Body of pancreas (tissue), 4 donors: ENCODE measurements around the gene HOXB3. TPM values are rescaled to one million over a fixed set of nuclear protein-coding genes. Genes with fewer than 3 reads are reported as not detected.

Source experiments
- ATAC-seq: fragments of 150-250 bp; one replicate; pipeline ENCODE4 v1.9.1; 2016
- DNase-seq, 4 donors: peaks; one replicate each; pipeline ENCODE4 v3.0.0-alpha.2; 2019
- H3K27ac ChIP-seq, 4 donors: fragments of 200-600 bp; sonication (generic); 1 replicate in 3 of 4; 2 replicates in 1 of 4; pipeline versions ENCODE4 v1.5.1 to v1.6.1; 2016 to 2019; ENCODE audit warnings: mild to moderate bottlenecking in 1 of 4, mixed read lengths in 1 of 4, moderate library complexity in 1 of 4
- H3K27me3 ChIP-seq, 2 donors: fragments of 200-600 bp; sonication (generic); one replicate each; pipeline ENCODE4 v1.6.0; 2016; ENCODE audit warnings: mild to moderate bottlenecking in 1 of 2
- H3K36me3 ChIP-seq, 2 donors: fragments of 200-600 bp; sonication (generic); replicated peaks in 1 of 2; 2 replicates each; pipeline ENCODE4 v1.5.1; 2016; ENCODE audit warnings: low read depth in 2 of 2; ENCODE audit not compliant: insufficient read depth in 1 of 2
- H3K4me1 ChIP-seq: fragments of 200-600 bp; sonication (generic); one replicate; pipeline ENCODE4 v1.6.0; 2016
- H3K4me3 ChIP-seq, 2 donors: fragments of 200-600 bp; sonication (generic); 1 replicate in 1 of 2; 2 replicates in 1 of 2; pipeline ENCODE4 v1.5.1; 2016 to 2019
- H3K9me3 ChIP-seq, 3 donors: fragments of 200-600 bp; sonication (generic); 1 replicate in 2 of 3; 2 replicates in 1 of 3; pipeline ENCODE4 v1.5.1; 2016
- CTCF ChIP-seq, 7 experiments: fragments of 450-650 bp in 4 of 7; fragments of 200-600 bp in 3 of 7; sonication (generic) in 3 of 7; IDR thresholded peaks; one replicate each; pipeline ENCODE4 v1.5.1; 2016 to 2019; ENCODE audit warnings: antibody characterized with exemption in 7 of 7
- POLR2A ChIP-seq, 3 donors: fragments of 450-650 bp; IDR thresholded peaks; one replicate each; pipeline ENCODE4 v1.6.1; 2016; ENCODE audit warnings: antibody characterized with exemption in 3 of 3, mild to moderate bottlenecking in 2 of 3
- WGBS, 2 donors: methylation state at CpG; one replicate each; pipeline ENCODE4 v1.1.5; 2017; 5-methylcytosine and 5-hydroxymethylcytosine counted together
- intact Hi-C: fragments of 100-400 bp; cut with DNase I; formaldehyde crosslinking; loops from one replicate; pipeline ENCODE4 v1.15.1; 2023
- total RNA-seq, 2 donors: library from RNA; depleted of rRNA; stranded (reverse); fragments of >200 nt; gene quantifications; one replicate each; pipeline ENCODE4 v1.1.0, GENCODE V29; 2016

HOXB3 gene
- total RNA-seq, 2 donors from 2014 or later: 2.9 TPM; not detected in 1

- intact Hi-C loops: no loop called here
- H3K4me1 ChIP-seq: peaks cover 5% of the 10 kb centered on the region
- 42 to 46% methylated on average over 14 of the region's 14 CpGs for WGBS, 2 donors
Measured at GRCh38 chr17:48527547-48527932, 62.5 kb downstream of the HOXB3 start.

GRCh38 chr17:48526608-48527546 lies 63.2 kb downstream of the HOXB3 start:
- Histone ChIP-seq H3K36me3 (no peaks in the 10 kb centered on the region), H3K9me3 (no peaks in the 10 kb centered on the region), H3K27me3 (peaks cover 0 to 22% of the 10 kb centered on the region in 2 donors), H3K4me1 (peaks cover 5% of the 10 kb centered on the region), H3K27ac (no peak overlapping the region), H3K4me3 (no peak overlapping the region)
- ATAC-seq: no peak
- no peak for DNase-seq
- TF ChIP-seq CTCF (IDR thresholded peaks at IDR 0.05): no peak
- no peak for TF ChIP-seq POLR2A (IDR thresholded peaks at IDR 0.05)
- intact Hi-C loops: no loop called here
- WGBS, 2 donors: 19 to 26% methylated on average over 22 to 54 of the region's 59 CpGs

More at GRCh38 chr17:48527547-48527932, 62.5 kb downstream of the HOXB3 start:
- no peaks in the 10 kb centered on the region for H3K9me3 ChIP-seq
- ATAC-seq (no peak), DNase-seq (no peak)
- H3K36me3 ChIP-seq: no peaks in the 10 kb centered on the region
- no peak for TF ChIP-seq POLR2A (IDR thresholded peaks at IDR 0.05)
- no peak overlapping the region for H3K4me3 ChIP-seq
- H3K27ac ChIP-seq: no peak overlapping the region
- peaks cover 0 to 17% of the 10 kb centered on the region in 2 donors for H3K27me3 ChIP-seq

GRCh38 chr17:48523010-48523409 lies 67.0 kb downstream of the HOXB3 start:
- Histone ChIP-seq H3K36me3 (no peaks in the 10 kb centered on the region), H3K4me3 (no peak overlapping the region), H3K27me3 (peaks cover 0 to 28% of the 10 kb centered on the region in 2 donors), H3K27ac (no peak overlapping the region), H3K4me1 (peaks cover 5% of the 10 kb centered on the region), H3K9me3 (no peaks in the 10 kb centered on the region)
- 29 to 41% methylated on average over 6 of the region's 6 CpGs for WGBS, 2 donors
- ATAC-seq (no peak), DNase-seq (no peak)
- intact Hi-C loops: no loop called here
- TF ChIP-seq CTCF (IDR thresholded peaks at IDR 0.05) (no peak), POLR2A (IDR thresholded peaks at IDR 0.05) (no peak)

GRCh38 chr17:48522031-48522653 lies 67.9 kb downstream of the HOXB3 start:
- no peaks in the 10 kb centered on the region for H3K9me3 ChIP-seq
- H3K27ac ChIP-seq: no peak overlapping the region
- H3K4me1 ChIP-seq: peaks cover under 1% of the 10 kb centered on the region
- H3K36me3 ChIP-seq: no peaks in the 10 kb centered on the region
- DNase-seq (no peak), ATAC-seq (no peak)
- no peak overlapping the region for H3K4me3 ChIP-seq
- TF ChIP-seq CTCF (IDR thresholded peaks at IDR 0.05): no peak
- TF ChIP-seq POLR2A (IDR thresholded peaks at IDR 0.05): no peak
- 37 to 44% methylated on average over 8 of the region's 8 CpGs for WGBS, 2 donors
- H3K27me3 ChIP-seq: peaks cover 0 to 21% of the 10 kb centered on the region in 2 donors
- intact Hi-C loops: no loop called here

GRCh38 chr17:48520631-48521079 lies 69.4 kb downstream of the HOXB3 start:
- Histone ChIP-seq H3K27ac (no peak overlapping the region), H3K27me3 (peaks cover 0 to 16% of the 10 kb centered on the region in 2 donors), H3K4me3 (no peak overlapping the region), H3K36me3 (no peaks in the 10 kb centered on the region), H3K9me3 (no peaks in the 10 kb centered on the region), H3K4me1 (no peaks in the 10 kb centered on the region)
- DNase-seq (no peak), ATAC-seq (no peak)
- TF ChIP-seq CTCF (IDR thresholded peaks at IDR 0.05): no peak
- no peak for TF ChIP-seq POLR2A (IDR thresholded peaks at IDR 0.05)
- intact Hi-C loops: no loop called here
- WGBS, 2 donors: 33 to 40% methylated on average over 1 of the region's 1 CpG
